RWPE2 (cell line): ENCODE data around the gene BBS1.
A peak's percentile ranks its signal among the peaks of the same experiment; 100 is the strongest.

Experiments
- ATAC-seq: fragments of 200-7000 bp; cut with Tn5 transposase; 3 replicates; pipeline ENCODE4 v1.9.1; 2021; ENCODE audit warnings: low read depth
- DNase-seq: peaks from one replicate; pipeline ENCODE4 v3.0.0-alpha.2; 2020; ENCODE audit warnings: low spot score
- H3K27ac ChIP-seq: fragments of 450-650 bp; 2 replicates; pipeline ENCODE4 v1.5.1; 2017; ENCODE audit warnings: mild to moderate bottlenecking; ENCODE audit not compliant: poor library complexity, severe bottlenecking
- H3K27me3 ChIP-seq: fragments of 250-450 bp; sonication (Bioruptor Pico); 2 replicates; pipeline ENCODE4 v1.5.1; 2021; ENCODE audit warnings: mild to moderate bottlenecking, moderate library complexity; ENCODE audit not compliant: insufficient read depth, poor library complexity, severe bottlenecking
- H3K36me3 ChIP-seq: fragments of 250-450 bp; sonication (Bioruptor Pico); 2 replicates; pipeline ENCODE4 v1.5.1; 2020; ENCODE audit warnings: low read depth, mild to moderate bottlenecking, moderate library complexity
- H3K4me1 ChIP-seq: fragments of 250-450 bp; sonication (Bioruptor Pico); 2 replicates; pipeline ENCODE4 v1.5.1; 2021; ENCODE audit warnings: mild to moderate bottlenecking, moderate library complexity; ENCODE audit not compliant: insufficient read depth, poor library complexity, severe bottlenecking
- H3K4me3 ChIP-seq: fragments of 250-450 bp; sonication (Bioruptor Pico); 2 replicates; pipeline ENCODE4 v1.5.1; 2021; ENCODE audit warnings: mild to moderate bottlenecking, moderate library complexity; ENCODE audit not compliant: severe bottlenecking
- H3K9me3 ChIP-seq: fragments of 250-450 bp; sonication (Bioruptor Pico); 2 replicates; pipeline ENCODE4 v1.5.1; 2021; ENCODE audit warnings: mild to moderate bottlenecking, moderate library complexity; ENCODE audit not compliant: severe bottlenecking
- CTCF ChIP-seq: fragments of 450-650 bp; IDR thresholded peaks from one replicate; pipeline ENCODE4 v1.5.1; 2017; ENCODE audit warnings: mild to moderate bottlenecking, moderate library complexity; ENCODE audit not compliant: poor library complexity, severe bottlenecking

Gene BBS1

DNA sequence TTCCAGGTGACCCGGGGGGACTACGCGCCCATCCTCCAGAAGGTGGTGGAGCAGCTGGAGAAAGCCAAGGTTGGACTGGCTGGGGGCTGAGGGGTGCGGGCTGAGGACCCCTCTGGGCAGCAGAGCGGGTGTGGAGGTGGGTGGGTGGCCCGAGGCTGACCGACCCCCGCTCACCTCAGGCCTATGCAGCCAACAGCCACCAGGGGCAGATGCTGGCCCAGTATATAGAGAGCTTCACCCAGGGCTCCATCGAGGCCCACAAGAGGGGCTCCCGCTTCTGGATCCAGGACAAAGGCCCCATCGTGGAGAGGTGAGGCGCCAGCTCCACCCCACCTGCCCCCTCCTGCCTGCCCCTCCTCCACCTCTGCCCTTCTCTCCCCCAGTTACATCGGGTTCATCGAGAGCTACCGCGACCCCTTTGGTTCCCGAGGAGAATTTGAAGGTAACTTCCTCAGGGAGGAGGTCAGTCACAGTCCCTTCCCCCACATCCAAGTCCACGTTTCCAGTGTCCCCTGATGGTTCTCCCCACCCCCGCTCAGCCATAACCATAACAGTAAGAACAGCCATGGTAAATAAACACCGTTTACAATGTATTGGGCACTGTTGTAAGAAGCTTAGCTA is 19.0 kb upstream of the BBS1 start:
- Histone ChIP-seq H3K27ac (no peak overlapping the region), H3K4me3 (no peak overlapping the region), H3K36me3 (peaks cover 4% of the 10 kb centered on the region; the same call in 1 of the 2 replicates), H3K9me3 (no peaks in the 10 kb centered on the region), H3K27me3 (no peaks in the 10 kb centered on the region), H3K4me1 (no peaks in the 10 kb centered on the region)
- DNase-seq (no peak), ATAC-seq (0 out of 3 replicates have a peak, but pooled peaks have one; percentile 38)
- peak; percentile 11 for TF ChIP-seq CTCF

- DNase-seq, result no peak
- Histone ChIP-seq H3K27ac (no peak overlapping the region), H3K36me3 (peaks cover 4% of the 10 kb centered on the region; the same call in 1 of the 2 replicates)
These were observed 18.1 kb upstream of the BBS1 start for GRCh38 chr11:66492161-66492865.

DNA sequence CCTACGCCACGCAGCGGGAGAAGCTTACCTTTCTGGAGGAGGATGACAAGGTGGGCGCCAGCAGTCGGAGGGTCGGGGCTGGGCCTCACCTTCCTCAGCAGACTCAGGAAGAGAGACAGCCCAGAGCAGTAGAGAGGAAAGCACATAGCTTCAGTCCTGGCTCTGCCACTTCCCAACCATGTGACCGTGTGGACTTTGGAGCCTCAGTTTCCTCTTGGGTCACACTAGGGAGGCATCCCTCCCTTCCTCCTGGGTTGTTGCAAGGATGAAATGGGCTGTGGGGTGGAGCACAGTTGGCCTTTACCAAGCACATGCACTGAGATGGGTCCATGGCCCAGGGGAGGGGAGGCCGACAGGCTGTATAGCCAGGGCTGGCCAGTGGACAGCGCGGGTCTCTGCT is 17.3 kb upstream of the BBS1 start:
- Histone ChIP-seq H3K9me3 (no peaks in the 10 kb centered on the region), H3K4me1 (no peaks in the 10 kb centered on the region), H3K27me3 (no peaks in the 10 kb centered on the region), H3K4me3 (no peak overlapping the region), H3K27ac (no peak overlapping the region), H3K36me3 (peaks cover 5% of the 10 kb centered on the region)
- TF ChIP-seq CTCF, result no peak
- ATAC-seq (no peak), DNase-seq (no peak)

More at GRCh38 chr11:66492161-66492865, 18.1 kb upstream of the BBS1 start:
- Histone ChIP-seq H3K27me3 (no peaks in the 10 kb centered on the region), H3K9me3 (no peaks in the 10 kb centered on the region), H3K4me1 (no peaks in the 10 kb centered on the region), H3K4me3 (no peak overlapping the region)
- ATAC-seq, result no peak
- no peak for TF ChIP-seq CTCF

DNA sequence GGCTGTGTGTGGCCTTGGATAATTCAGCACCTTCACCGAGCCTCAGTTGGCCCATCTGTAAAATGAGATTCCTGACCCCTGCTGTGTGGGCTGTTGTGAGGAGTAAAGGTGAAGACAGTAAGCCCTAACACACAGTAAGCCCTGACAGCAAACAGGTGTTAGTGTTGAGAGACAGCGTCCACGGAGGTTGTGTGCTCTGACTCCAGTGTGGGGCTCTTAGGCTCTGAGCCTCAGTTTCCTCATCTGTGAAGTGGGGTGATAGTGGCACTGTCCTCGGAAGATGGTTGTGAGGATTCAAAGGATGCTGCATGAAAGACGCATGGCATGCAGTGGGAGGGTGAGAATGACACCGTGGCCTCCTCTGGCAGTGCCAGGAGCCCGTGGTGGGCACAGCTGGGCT is 16.0 kb upstream of the BBS1 start:
- ATAC-seq, result no peak
- Histone ChIP-seq H3K36me3 (peaks cover 13% of the 10 kb centered on the region), H3K27ac (no peak overlapping the region)

More for the DNA sequence above, 16.0 kb upstream of the BBS1 start:
- Histone ChIP-seq H3K4me3 (no peak overlapping the region), H3K4me1 (no peaks in the 10 kb centered on the region), H3K27me3 (no peaks in the 10 kb centered on the region), H3K9me3 (no peaks in the 10 kb centered on the region)
- DNase-seq, result no peak
- TF ChIP-seq CTCF, result no peak
